HG03442 (cell line): ENCODE measurements around the gene KRT79.
"Not testable (repeated sequence)": the region's sequence is repeated elsewhere in the genome, so short reads cannot be mapped to it uniquely, and the experiment has no call there.

ENCODE experiments used
- ATAC-seq: cut with Tn5 transposase; IDR thresholded peaks from one replicate; pipeline ENCODE4 v1.9.1; 2021; ENCODE audit warnings: mild to moderate bottlenecking, moderate library complexity; ENCODE audit not compliant: unreplicated experiment

Gene KRT79

DNA sequence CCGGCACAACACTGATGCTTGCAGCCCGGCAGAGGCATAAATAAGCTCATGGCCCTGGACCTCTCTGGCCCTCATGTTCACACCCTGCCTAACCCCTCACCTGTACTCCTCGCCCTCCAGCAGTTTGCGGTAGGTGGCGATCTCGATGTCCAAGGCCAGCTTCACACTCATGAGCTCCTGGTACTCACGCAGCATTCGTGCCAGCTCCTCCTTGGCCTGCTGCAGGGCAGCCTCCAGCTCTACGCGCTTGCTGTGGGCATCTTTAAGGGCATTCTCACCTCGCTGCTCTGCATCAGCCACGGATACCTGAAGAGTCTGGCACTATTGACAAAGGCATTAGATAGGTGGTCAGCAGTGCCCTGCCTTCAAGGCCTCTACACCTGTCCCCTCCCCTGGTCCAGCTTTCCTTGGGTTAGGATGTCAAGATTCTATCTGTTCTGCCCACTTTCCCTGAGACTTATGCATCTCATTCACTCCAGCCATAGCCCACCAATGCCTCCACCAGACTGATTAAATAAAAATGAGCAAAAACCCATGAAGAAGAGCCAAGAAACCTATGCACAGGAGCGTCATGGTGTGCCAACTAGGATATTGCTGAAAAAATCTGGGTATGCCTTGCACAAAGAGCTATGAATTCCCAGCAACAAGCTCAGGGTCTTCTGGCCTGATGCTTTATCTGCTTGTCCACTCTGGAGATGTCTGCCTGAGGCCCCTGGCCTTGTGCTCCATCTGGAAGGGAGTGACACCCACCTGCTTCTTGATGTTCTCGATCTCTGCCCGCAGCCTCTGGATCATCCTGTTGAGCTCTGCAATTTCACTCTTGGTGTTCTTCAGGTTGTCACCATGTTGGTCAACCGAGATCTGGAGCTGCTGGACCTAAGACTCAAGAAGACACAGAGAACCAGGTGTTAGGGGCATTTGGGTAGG lies 26.3 kb downstream of the KRT79 start:
- no peak for ATAC-seq

DNA sequence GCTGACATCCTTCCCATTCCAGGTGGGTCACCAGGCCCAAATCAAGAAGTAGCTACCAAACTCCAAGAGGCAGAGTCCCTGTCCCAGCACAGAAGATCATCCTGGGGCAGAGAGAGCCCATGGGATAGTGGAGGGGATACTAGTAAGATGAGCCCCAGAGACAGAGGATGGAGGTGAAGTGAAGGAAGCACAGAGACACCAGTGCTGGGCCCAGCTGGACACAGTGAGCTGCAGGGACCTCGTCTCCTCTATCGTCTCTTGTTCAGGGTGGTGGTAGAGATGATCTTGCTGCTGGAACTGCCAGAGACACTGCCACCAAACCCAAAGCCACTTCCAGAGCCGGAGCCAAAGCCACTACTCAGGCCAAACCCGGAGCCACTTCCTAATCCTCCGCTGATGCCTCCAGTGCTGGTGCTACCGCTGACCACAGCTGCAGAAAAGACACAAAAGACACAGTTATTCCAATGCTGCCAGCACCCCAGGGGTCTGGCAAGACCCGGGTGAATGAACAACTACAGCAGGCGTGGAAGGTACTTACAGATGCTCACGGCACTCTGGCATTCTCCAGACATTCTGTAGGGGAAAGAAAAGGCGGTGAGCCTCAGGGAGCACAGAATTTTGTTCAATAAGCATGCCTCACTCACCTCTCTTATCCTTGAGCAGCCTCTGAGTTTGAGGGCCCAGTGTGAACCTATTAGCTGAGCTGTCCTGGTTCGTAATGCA lies 27.1 kb downstream of the KRT79 start:
- no peak for ATAC-seq

DNA sequence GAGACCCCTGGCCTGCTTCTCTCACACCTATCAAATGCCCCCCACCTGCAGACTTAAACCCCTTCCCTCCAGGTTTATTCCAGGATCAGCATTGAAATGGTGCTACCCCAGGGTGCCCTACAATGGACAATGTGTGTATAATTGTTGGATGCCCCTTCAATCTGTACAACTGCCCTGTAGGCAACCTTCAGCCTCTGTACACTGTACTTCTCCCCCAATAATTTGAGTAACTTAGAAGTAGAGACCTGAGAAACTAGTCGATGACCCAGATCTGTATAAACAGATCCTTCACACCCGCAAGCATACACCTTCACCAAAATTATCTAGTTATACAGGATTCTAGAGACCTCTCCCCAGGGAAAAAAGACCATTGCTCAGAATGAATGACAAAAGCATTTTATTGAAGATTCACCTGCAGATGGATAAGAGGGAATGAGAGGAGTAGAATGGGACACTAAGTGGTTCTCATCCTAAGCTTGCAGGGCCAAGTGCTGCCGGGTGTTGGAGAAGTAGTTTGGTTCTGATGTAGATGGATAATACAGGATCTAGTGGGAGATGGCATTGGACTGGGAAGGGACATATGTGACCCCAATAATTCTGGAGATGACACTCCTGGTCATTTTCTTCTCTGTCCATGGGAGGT lies 27.8 kb downstream of the KRT79 start:
- no peak for ATAC-seq

DNA sequence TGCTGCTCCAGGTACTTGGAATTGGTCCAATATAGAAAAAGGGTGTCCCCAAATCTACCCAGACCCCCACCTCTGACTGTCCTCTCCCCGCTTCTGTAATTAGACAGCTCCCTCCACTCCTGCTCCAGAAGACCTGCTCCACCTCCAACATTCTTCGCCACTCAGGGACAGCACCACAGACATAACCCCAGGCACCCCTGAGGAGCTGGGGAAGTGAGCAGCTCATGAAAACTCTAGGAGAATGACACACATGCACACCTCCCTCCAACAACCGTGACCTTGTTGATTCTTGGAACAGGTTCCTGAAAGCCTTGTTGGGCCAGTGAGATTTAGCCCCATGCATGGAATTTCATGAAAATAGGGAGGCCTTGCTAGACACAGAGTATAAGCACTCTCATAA lies 28.4 kb downstream of the KRT79 start:
- ATAC-seq = no peak

DNA sequence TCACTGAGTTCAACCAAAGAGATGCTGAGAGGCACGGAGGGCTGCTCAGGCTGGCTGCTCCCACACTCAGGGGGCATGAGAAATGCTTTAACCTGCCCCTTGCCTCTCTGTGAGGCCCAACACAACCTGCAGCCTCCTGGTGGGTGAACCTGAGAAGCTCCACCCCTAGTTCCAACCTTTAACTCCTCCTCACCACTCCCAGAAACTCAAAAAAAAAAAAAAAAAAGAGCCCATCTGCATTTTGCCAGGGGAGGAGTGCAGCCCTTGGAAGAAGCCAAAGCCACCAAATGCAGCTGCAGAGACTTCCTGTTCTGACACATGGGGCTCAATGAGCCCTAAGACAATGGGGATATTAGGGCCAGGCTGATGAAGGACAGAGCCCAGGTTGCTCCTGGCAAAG lies 29.1 kb downstream of the KRT79 start:
- ATAC-seq = no peak

DNA sequence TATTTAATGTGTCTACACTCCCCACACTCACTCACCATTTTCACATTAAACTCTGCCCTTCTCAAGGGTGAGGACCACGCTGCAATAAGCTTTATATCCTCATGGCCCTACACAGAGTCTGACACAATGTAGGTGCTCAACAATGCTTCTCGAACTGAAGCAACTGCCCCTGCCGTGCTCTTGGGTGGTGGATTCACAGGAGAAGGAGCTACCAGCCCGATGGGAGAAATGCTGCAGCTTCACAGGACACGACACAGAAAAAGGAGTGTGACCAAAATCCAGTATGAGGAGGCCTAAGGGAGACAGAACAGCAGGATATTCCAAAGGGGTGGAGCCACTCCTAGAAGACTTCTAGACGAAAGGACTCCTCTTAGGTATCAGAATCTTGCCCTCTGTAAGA lies 31.7 kb downstream of the KRT79 start:
- ATAC-seq = no peak

DNA sequence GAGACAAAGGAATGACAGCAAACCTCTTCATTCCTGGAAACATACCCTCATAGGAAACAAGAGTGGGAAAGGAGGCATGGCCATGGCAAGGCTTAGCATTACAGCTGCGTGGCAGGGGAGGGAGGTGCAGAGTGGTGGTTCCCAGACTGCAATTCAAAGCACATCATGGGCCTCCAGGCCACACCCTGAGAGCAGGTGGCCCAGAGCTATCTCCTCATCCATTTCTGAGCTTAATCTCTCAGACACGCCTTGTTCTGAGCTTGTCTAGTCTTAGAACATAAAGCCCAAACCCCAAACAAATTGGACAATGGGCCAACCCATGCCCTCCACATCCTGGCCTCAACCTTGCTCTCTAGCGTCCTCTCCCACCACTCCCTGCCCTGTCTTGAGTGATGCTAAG lies 32.3 kb downstream of the KRT79 start:
- no peak for ATAC-seq

DNA sequence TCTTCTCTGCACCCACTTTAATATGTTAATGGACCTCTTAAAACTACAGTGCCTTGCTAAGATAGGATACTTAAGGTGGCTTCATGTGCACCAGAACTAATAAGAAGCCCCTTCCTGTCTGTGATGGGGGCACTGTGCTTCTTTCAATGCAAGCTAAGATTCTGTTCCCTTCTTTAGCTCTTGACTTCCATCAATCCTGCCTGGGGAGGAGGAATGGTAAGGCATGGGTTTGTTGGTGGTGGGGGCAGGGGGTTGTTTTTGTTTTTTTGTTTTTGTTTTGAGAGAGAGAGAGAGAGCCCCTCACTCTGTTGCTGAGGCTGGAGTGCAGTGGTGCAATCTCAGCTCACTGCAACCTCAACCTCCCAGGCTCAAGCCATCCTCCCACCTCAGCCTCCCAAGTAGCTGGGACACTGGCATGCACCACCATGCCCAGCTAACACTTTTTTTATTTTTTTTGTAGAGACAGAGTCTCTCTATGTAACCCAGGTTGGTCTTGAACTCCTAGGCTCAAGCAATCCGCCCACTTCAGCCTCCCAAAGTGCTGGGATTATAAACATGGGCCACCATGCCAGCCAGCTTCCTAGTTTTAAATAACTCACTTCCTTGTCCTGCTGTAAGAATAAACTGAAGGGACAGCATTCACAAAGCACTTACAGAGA lies 33.7 kb downstream of the KRT79 start:
- no peak for ATAC-seq

DNA sequence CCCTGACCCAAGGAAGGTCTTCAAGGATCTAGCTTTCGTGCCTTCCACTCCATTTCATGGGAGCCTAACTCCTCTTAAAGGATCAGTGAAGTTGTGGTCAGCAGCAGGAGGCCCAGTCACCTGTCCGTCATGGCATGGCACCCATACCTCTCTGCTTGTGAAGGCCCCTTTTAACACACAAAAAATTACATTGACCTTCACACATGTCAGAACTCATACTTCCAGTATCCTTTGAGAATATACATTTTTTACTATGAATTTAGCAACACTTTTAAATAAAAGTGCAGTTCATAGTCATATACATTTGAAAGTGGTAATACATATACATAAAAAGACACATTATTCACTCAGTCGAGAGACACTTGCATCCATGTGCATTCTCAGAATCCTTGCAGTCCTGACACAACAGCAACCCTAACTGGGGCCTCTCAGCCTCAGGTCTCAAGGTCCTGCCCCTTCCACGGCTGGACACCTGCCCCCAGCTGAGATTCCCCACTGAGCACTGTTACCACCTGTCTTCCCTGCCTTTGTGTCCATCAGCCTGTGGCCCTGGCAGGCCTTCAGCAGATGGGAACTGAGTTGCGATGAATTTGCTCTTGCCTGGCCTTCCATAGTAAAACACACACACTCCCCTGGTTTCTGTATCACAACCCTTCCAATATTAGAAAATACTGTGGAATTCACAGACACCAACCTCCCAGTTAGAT lies 34.5 kb downstream of the KRT79 start:
- no peak for ATAC-seq

DNA sequence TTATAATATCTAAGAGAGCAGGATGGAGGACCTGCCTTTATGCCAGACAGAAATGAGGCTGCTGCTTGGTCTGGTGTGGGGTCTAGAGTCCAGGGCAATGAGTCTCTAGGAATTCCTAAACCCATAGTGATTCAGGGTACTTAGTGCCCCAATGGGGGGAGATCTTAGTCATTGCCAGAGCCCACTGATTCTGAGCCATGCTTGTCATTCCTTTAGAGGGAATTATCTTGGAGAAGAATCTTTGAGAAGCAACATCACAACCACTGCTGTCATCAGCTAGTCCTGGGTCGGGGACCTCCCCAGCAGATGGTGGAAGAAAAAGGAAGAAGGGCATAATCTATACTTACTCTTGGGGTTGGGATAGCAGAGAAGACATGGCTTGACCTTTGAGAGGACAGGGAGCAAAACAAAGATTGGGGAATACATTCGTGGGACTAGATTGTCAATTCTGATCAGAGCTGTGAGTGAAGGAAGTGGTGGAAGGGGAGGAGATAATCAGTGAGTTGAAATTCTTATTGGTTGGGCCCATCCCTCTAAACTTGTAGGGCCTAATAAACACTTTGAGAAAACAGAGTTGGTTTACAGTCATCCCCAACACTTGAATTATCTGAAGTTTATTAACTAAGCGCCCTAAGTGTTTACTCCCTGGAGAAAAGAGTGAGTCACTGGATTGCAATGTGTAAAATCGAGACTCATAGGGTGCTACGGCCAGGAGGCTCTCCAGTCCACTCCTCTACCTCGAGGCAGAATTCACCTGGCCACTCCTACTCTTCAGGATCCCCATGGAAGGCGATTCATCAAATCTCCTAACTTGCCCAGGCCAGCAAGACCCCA lies 35.2 kb downstream of the KRT79 start:
- ATAC-seq = no peak

DNA sequence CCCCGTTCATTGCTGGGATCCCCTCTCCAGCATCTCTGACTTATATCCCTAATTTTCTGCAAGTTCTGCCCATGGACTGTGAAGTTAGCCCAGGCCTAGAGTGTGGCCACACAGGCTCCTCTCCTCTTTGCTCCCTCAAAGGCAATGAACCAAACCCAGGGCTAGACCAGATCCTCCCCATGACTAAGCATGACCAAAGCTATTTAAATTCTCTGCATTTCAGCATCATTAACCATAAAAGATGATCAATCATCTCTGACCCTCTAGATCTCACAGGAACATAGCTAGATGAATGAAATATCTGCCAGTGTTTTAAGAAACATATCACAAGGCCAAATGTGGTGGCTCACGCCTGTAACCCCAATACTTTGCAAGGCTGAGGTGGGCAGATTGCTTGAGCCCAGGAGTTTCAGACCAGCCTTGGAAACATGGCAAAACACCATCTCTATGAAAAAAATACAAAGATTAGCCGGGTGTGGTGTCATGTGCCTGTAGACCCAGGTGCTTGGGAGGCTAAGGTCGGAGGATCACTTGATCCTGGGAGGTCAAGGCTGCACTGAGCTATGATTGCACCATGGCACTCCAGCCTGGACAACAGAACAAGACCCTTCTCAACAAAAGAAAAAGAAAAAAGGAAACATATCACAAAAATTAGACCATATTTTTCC lies 36.0 kb downstream of the KRT79 start:
- no peak for ATAC-seq

DNA sequence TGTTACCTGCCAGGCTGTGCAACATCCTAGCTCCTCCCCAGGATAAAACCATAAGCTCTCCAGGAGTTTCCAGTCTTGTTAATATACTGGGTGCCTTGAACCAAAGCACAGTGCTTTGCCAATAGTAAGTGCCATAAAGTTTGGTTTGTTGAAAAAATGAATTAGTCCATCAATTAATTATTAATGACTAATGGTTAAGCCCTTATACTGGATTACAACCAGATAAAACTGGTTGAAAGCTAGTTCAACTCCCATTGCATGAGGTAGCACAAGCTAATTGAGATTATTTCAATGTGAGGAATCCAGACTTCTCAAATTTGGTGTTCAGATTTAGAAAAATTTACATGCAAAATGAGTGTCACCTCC lies 36.6 kb downstream of the KRT79 start:
- ATAC-seq = no peak

DNA sequence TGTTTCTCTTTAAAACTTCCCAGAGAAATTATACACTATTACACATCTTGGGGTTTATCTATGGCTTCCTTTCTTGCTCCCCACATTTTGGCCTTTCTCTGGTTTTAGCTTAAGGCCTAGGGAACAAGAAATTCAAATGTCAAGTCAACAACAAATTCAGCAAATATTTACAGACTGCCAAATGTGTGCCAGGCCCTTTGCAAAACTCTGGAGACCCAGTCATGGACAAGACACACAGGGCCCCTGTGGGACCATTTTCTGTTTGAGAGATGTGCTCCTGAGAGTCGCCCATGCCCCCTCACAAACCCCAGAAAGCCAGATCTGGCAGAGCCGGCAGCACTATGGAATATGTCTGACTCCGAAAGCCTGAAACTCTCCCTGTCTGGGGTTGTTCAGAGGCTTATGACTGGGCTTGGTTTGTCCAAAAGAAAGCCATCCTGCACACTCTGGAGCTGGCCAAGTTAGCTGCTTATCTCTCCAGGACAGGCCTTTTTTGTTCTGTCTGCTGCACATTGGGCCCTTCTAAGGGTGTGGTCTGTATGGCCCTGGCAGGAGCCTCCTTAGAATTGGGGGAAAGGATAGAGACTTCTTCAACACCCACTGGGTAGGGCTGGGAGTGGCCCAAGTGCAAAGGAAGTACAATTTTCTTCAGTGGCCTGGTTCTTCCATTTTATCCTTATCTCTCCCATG lies 37.1 kb downstream of the KRT79 start:
- ATAC-seq = no peak

DNA sequence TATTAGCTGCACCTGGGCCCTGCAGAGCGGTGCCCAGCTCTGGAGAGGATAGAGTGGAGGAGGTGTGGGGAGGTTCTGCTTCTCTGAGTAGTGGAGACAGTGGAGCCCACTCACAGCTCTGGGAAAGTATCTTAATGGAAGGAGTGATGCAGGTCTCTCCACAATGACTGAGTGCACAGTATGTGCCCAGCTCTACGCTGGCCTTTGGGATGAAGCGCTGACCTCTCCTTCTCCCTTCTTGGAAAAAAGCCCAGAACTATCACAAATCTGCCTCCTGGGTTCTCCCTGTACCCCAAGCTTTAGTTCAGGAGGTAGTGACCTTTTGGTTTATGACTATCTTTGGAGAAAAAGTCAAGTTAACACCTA lies 37.7 kb downstream of the KRT79 start:
- ATAC-seq = no peak

DNA sequence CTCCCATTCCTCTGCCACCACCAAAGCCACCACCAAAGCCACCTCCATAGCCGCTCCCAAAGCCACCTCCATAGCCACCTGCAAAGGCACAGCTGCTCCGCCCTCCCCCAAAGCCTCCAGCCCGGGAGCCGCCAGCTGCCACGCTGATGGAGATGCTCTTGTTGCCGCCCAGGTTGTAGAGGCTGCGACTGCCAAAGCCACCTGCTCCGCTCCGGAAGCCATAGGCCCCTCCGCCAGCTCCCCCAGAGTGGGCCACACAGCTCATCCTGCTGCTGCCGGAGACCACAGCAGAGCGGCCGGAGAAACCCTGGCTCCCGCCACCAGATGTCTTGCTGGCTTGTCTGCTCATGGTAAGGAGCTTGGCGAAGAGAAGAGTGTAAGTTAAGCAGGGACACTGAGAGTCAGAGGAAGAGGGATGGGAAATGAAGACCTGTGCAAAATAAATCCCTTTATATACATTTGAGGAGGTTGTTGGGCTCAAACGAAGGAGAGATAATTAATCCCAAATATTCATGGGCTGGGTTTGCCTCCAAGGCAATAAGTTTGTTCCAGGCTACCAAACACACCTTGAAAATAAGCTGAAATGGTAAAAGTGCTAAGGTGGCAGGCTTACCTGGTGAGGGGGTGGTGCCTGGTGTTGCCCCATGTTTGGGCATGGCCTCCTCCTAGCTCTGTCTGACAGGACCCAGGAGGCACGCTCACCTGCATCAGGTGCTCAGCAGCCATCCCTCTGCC lies 38.2 kb downstream of the KRT79 start, which contains the start of gene KRT3:
KRT3 (minus strand) TSS at position 424 of the 735 bp plus-strand sequence; CDS start at position 349, 75 bp downstream.
- no peak for ATAC-seq

DNA sequence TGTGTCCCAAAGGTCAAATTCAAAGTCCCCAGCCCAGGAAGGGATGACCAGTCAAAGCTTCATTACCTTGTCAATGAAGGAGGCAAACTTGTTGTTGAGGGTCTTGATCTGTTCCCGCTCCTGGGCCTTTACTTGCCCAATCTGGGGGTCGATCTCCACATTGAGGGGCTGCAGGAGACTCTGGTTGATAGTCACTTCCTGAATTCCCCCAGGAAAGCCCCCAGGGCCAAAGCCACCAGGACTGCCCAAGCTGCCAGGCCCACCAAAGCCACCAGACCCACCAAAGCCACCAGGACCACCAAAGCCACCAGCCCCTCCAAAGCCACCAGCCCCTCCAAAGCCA lies 38.8 kb downstream of the KRT79 start:
- not testable (repeated sequence) for ATAC-seq

DNA sequence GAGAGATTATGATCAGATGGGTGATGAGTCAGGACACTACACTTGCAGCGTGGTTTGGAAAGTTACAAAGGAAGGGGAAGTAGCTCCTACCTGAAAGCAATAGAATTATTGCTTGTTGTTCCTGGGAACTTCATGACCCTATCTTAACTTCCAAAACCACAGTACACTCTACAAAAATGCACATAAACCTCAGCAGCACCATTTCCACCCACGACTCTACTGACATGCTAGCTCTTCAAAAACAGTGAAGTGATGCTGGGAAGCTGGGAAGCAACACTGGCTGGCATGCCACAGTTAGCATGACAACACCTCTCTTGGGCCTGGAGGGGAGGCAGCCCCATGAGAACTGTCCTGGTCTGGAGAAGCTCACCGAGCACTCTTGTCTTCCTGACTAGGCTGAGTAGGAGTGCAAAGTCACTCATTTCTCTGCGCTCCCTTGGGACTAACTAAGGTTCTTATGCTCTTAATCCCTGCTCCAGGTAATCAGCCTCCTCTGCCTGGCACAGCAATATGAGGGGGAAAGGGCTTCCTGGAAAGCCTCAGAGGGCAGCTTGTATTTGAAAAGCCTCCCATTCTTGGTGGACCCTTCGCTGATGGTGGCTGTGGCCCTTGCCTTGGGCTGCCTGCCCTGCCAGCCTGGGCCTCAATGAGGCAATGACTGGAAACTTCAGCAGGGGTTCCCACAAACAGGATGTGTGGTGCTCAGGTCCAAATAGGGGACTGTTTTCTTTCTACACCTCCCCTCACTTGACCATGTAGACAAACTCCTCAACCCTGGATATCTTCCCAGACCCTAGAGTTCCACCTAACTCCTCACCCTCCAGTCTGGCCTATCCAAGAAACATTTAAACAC lies 39.4 kb downstream of the KRT79 start:
- no peak for ATAC-seq
